Neural progenitor cell (in vitro differentiated cells): ENCODE data around the gene RAI14. TPM values are rescaled to one million over a fixed set of nuclear protein-coding genes. Genes with fewer than 3 reads are reported as not detected.

ENCODE experiments used
- DNase-seq: peaks from one replicate; pipeline ENCODE4 v3.0.0-alpha.2; 2016; ENCODE audit warnings: low spot score
- H2AFZ ChIP-seq: fragments of 200-600 bp; sonication (generic); replicated peaks from 2 replicates; pipeline ENCODE4 v1.6.1; 2016; ENCODE audit warnings: antibody characterized with exemption
- H3F3A ChIP-seq: fragments of 200-600 bp; sonication (generic); 2 replicates; pipeline ENCODE4 v1.6.1; 2016; ENCODE audit warnings: antibody characterized with exemption, low read depth
- H3K27ac ChIP-seq: fragments of 200-600 bp; sonication (generic); 2 replicates; pipeline ENCODE4 v1.5.1; 2016; ENCODE audit warnings: mild to moderate bottlenecking
- H3K27me3 ChIP-seq: fragments of 200-600 bp; sonication (generic); 2 replicates; pipeline ENCODE4 v1.6.1; 2016; ENCODE audit warnings: mild to moderate bottlenecking, moderate library complexity
- H3K36me3 ChIP-seq: fragments of 200-600 bp; sonication (generic); 2 replicates; pipeline ENCODE4 v1.5.1; 2016
- H3K4me1 ChIP-seq: fragments of 200-600 bp; sonication (generic); 2 replicates; pipeline ENCODE4 v1.6.1; 2016; ENCODE audit warnings: mixed run types
- H3K4me2 ChIP-seq: fragments of 200-600 bp; sonication (generic); 2 replicates; pipeline ENCODE4 v1.6.1; 2016
- H3K4me3 ChIP-seq: fragments of 200-600 bp; sonication (generic); 2 replicates; pipeline ENCODE4 v1.5.1; 2016
- H3K79me2 ChIP-seq: fragments of 200-600 bp; sonication (generic); 2 replicates; pipeline ENCODE4 v1.6.1; 2016; ENCODE audit warnings: low read depth
- H3K9ac ChIP-seq: fragments of 200-600 bp; sonication (generic); 2 replicates; pipeline ENCODE4 v1.6.1; 2016
- H3K9me3 ChIP-seq: fragments of 200-600 bp; sonication (generic); 2 replicates; pipeline ENCODE4 v1.5.1; 2016; ENCODE audit warnings: low read depth
- H4K20me1 ChIP-seq: fragments of 200-600 bp; sonication (generic); 2 replicates; pipeline ENCODE4 v1.6.1; 2016; ENCODE audit warnings: low read depth
- H3K27ac Mint-ChIP-seq: 3 replicates; pipeline ENCODE4 v1.8.0; 2021; ENCODE audit warnings: mixed read lengths
- H3K27me3 Mint-ChIP-seq: 2 replicates; pipeline ENCODE4 v1.8.0; 2022; ENCODE audit warnings: low read depth, mild to moderate bottlenecking, inconsistent platforms, moderate library complexity, mixed read lengths; ENCODE audit not compliant: insufficient read depth
- H3K36me3 Mint-ChIP-seq: 3 replicates; pipeline ENCODE4 v1.8.0; 2021; ENCODE audit warnings: mixed read lengths
- H3K4me1 Mint-ChIP-seq: 3 replicates; pipeline ENCODE4 v1.8.0; 2021; ENCODE audit warnings: mixed read lengths
- H3K4me3 Mint-ChIP-seq: 3 replicates; pipeline ENCODE4 v1.8.0; 2021; ENCODE audit warnings: mild to moderate bottlenecking, moderate library complexity, mixed read lengths
- H3K9me3 Mint-ChIP-seq: 3 replicates; pipeline ENCODE4 v1.8.0; 2020; ENCODE audit warnings: mixed read lengths
- EZH2 ChIP-seq: fragments of 200-600 bp; sonication (generic); IDR thresholded peaks from 2 replicates; pipeline ENCODE4 v1.6.1; 2017; ENCODE audit warnings: antibody characterized with exemption, mild to moderate bottlenecking, moderate library complexity
- EZH2phosphoT487 ChIP-seq: fragments of 200-600 bp; sonication (generic); IDR thresholded peaks from 2 replicates; pipeline ENCODE4 v1.6.1; 2017; ENCODE audit warnings: antibody characterized with exemption
- total RNA-seq: library from RNA; depleted of rRNA; stranded (reverse); fragments of >200 nt; gene quantifications from 2 replicates; pipeline ENCODE4 v1.2.3, GENCODE V29; 2015; ENCODE audit warnings: low replicate concordance
- TF ChIP-seq, protein P1 (sequence below): fragments of 200-600 bp; sonication (generic); IDR thresholded peaks from 2 replicates; pipeline ENCODE4 v1.5.1; 2017; ENCODE audit warnings: antibody characterized with exemption, mild to moderate bottlenecking

The RAI14 gene
- total RNA-seq, 1 donor from 2014 or later = 54.6 TPM

DNA sequence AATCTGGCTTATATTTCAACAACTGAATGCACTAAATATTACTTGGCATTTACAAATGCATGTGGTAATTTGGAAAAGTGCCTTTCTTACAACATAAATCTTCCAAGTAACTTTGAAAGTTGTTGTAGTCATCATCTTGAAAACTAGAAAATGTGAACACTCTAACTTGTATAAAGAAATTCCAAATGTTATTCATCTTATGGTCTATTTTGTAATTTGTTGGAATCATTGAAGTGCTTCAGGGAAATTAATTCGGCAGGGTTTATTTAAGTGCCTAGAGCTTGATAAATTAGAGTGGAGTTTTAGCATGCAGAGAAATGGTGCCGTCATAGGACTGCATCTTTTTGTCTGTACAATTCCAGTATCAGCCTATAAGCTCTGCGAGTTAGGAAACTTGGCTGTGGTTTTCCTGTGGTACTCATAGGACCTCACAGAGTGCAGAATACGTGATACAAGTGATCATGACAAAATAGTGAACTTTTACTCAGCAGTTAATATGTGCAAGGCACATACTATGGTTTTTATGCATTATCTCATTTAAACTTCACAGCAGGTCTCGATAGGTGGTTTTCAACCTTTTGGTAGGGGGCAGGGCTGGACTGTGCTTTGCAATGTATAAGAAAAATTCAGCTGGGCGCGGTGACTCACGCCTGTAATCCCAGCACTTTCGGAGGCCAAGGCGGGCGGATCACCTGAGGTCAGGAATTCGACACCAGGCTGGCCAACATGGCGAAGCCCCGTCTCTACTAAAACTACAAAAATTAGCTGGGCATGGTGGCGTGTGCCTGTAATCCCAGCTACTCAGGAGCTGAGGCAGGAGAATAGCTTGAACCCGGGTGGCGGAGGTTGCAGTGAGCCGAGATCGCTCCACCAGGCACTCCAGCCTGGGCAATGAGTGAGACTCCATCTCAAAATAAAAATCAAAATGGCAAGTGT is 79.6 kb downstream of the RAI14 start:
- H3K9ac ChIP-seq = no peak overlapping the region
- H3K9me3 ChIP-seq = no peaks in the 10 kb centered on the region
- H4K20me1 ChIP-seq = no peaks in the 10 kb centered on the region
- peaks cover 44% of the 10 kb centered on the region for H3K79me2 ChIP-seq
- TF ChIP-seq, protein P1, sequence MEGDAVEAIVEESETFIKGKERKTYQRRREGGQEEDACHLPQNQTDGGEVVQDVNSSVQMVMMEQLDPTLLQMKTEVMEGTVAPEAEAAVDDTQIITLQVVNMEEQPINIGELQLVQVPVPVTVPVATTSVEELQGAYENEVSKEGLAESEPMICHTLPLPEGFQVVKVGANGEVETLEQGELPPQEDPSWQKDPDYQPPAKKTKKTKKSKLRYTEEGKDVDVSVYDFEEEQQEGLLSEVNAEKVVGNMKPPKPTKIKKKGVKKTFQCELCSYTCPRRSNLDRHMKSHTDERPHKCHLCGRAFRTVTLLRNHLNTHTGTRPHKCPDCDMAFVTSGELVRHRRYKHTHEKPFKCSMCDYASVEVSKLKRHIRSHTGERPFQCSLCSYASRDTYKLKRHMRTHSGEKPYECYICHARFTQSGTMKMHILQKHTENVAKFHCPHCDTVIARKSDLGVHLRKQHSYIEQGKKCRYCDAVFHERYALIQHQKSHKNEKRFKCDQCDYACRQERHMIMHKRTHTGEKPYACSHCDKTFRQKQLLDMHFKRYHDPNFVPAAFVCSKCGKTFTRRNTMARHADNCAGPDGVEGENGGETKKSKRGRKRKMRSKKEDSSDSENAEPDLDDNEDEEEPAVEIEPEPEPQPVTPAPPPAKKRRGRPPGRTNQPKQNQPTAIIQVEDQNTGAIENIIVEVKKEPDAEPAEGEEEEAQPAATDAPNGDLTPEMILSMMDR = no peak
- TF ChIP-seq EZH2 = no peak
- no peak for TF ChIP-seq EZH2phosphoT487
- Mint-ChIP-seq H3K4me3 (no peak overlapping the region), H3K9me3 (no peaks in the 10 kb centered on the region), H3K27ac (no peak overlapping the region), H3K4me1 (peaks cover 3% of the 10 kb centered on the region), H3K36me3 (peaks cover 9% of the 10 kb centered on the region), H3K27me3 (peaks cover 2% of the 10 kb centered on the region)
- H3K4me3 ChIP-seq = no peak overlapping the region
- H3K4me1 ChIP-seq = peaks cover 6% of the 10 kb centered on the region
- no peak for DNase-seq
- no peaks in the 10 kb centered on the region for H3F3A ChIP-seq
- H2AFZ ChIP-seq = no peak overlapping the region
- H3K27me3 ChIP-seq = no peaks in the 10 kb centered on the region
- H3K36me3 ChIP-seq = no peaks in the 10 kb centered on the region
- H3K27ac ChIP-seq = no peak overlapping the region
- no peak overlapping the region for H3K4me2 ChIP-seq

DNA sequence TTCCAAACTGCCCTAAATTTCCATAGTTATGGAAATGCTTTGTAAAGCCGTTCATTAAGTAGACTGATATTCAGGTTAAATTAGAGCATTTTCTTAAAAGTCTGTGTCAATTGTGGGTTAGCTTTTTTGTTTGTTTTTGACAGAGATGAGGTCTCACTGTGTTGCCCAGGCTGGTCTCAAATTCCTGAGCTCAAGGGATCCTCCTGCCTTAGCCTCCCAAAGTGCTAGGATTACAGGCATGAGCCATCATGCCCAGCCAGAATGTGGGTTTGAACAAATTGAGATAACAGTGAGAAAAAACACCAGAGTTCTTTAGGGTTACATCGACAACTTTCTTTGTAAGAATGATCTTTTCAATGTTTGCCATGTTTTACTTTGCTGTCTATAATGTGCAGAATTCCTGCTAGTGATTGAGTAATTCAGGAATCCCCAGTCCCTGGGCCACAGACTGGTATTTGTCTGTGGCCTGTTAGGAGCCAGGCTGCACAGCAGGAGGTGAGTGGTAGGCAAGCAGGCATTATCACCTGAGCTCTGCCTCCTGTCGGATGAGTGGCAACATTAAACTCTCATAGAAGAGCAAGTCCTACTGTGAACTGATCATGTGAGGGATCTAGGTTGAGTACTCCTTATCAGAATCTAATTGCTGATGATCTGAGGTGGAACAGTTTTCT is 80.5 kb downstream of the RAI14 start:
- peaks cover 6% of the 10 kb centered on the region for H3K4me1 ChIP-seq
- no peak overlapping the region for H3K27ac ChIP-seq
- Mint-ChIP-seq H3K9me3 (no peaks in the 10 kb centered on the region), H3K36me3 (peaks cover 13% of the 10 kb centered on the region), H3K4me3 (no peak overlapping the region), H3K4me1 (peaks cover 2% of the 10 kb centered on the region), H3K27ac (no peak overlapping the region), H3K27me3 (peaks cover 2% of the 10 kb centered on the region)
- DNase-seq = no peak
- peaks cover 52% of the 10 kb centered on the region for H3K79me2 ChIP-seq
- TF ChIP-seq EZH2phosphoT487 = no peak
- TF ChIP-seq EZH2 = no peak
- TF ChIP-seq, protein P1 = no peak
- no peak overlapping the region for H3K9ac ChIP-seq
- no peak overlapping the region for H3K4me2 ChIP-seq
- no peaks in the 10 kb centered on the region for H4K20me1 ChIP-seq
- no peaks in the 10 kb centered on the region for H3K9me3 ChIP-seq
- no peaks in the 10 kb centered on the region for H3F3A ChIP-seq
- H2AFZ ChIP-seq = no peak overlapping the region
- H3K4me3 ChIP-seq = no peak overlapping the region
- H3K27me3 ChIP-seq = no peaks in the 10 kb centered on the region
- H3K36me3 ChIP-seq = no peaks in the 10 kb centered on the region

DNA sequence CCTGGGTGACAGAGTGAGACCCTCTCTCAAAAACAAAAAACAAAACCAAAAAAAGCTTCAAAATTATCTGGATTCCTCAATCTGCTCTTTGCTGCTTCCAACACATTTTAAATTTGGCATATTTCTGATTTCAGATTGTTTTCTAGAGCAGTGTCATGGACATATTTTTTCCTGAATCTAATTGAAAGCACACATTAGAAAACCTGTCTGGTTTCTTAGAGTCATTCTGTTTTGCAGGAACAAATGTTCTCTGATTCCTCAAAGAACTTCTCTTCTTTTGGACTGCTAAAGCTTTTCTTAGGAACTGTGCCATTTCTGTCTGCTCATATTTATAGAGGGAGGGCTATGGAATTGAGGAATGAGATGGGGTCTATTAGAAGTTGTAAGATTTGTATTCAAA is 81.6 kb downstream of the RAI14 start:
- peaks cover 19% of the 10 kb centered on the region for H3K36me3 Mint-ChIP-seq
- H3K4me2 ChIP-seq = no peak overlapping the region
- peaks cover 2% of the 10 kb centered on the region for H3K27me3 Mint-ChIP-seq
- no peaks in the 10 kb centered on the region for H4K20me1 ChIP-seq
- no peaks in the 10 kb centered on the region for H3K27me3 ChIP-seq
- no peak overlapping the region for H3K27ac ChIP-seq
- DNase-seq = no peak
- no peak overlapping the region for H3K4me3 Mint-ChIP-seq
- H3K4me1 ChIP-seq = peaks cover 6% of the 10 kb centered on the region
- TF ChIP-seq, protein P1 = no peak
- no peak for TF ChIP-seq EZH2
- no peak for TF ChIP-seq EZH2phosphoT487
- no peaks in the 10 kb centered on the region for H3F3A ChIP-seq
- no peaks in the 10 kb centered on the region for H3K9me3 ChIP-seq
- H3K36me3 ChIP-seq = no peaks in the 10 kb centered on the region
- H2AFZ ChIP-seq = no peak overlapping the region
- peaks cover 63% of the 10 kb centered on the region for H3K79me2 ChIP-seq
- no peaks in the 10 kb centered on the region for H3K4me1 Mint-ChIP-seq
- no peaks in the 10 kb centered on the region for H3K9me3 Mint-ChIP-seq
- no peak overlapping the region for H3K27ac Mint-ChIP-seq
- no peak overlapping the region for H3K4me3 ChIP-seq
- no peak overlapping the region for H3K9ac ChIP-seq
